Endometrium (tissue), 2 donors: ENCODE results near the gene APRT.
"Not testable (repeated sequence)": the region's sequence is repeated elsewhere in the genome, so short reads cannot be mapped to it uniquely, and the experiment has no call there.

Experiments used
- FAIRE-seq: peaks from 2 replicates; lab custom pipeline; 2012; peaks lifted over from hg19 to GRCh38; lab: Jason Lieb, UNC
- donor health status: control.
- donor health status: control.

Gene APRT

GRCh38 chr16:88772871-88773811 lies 38.6 kb downstream of the APRT start:
- FAIRE-seq = no peak

GRCh38 chr16:88771781-88772180 lies 39.9 kb downstream of the APRT start:
- FAIRE-seq = not testable (repeated sequence)

DNA sequence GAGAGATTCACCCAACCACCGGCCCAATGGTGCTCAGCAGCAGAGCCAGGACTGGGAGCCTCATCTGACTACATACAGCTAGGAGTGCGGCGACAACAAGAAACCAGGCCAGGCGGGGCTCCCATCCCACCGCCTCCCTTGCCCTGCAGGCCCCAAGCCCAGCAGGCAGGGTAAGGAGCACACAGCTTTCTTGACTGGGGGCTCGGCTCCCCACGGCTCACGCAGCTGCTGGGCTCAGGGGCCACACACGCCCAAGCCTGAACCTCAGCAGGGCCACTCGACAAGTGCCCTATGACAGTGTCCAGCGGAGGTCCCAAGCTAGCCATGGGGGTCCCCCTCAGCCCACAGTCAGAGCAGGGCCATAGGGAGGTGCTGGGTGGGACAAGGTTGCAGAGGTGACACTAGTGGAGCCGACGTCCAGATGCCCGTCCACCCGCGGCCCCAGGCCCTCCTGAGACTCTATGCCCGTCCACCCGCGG lies 40.4 kb downstream of the APRT start:
- no peak for FAIRE-seq

GRCh38 chr16:88770461-88771293 lies 41.1 kb downstream of the APRT start:
- FAIRE-seq = no peak

- no peak for FAIRE-seq
These were observed 41.9 kb downstream of the APRT start for GRCh38 chr16:88769617-88770460.

GRCh38 chr16:88768071-88768783 lies 43.5 kb downstream of the APRT start:
- no peak for FAIRE-seq

- no peak for FAIRE-seq
These were observed 44.1 kb downstream of the APRT start for GRCh38 chr16:88767546-88768070.

GRCh38 chr16:88766975-88767374 lies 44.8 kb downstream of the APRT start:
- FAIRE-seq = no peak

GRCh38 chr16:88764913-88765349 lies 46.8 kb downstream of the APRT start:
- no peak for FAIRE-seq

DNA sequence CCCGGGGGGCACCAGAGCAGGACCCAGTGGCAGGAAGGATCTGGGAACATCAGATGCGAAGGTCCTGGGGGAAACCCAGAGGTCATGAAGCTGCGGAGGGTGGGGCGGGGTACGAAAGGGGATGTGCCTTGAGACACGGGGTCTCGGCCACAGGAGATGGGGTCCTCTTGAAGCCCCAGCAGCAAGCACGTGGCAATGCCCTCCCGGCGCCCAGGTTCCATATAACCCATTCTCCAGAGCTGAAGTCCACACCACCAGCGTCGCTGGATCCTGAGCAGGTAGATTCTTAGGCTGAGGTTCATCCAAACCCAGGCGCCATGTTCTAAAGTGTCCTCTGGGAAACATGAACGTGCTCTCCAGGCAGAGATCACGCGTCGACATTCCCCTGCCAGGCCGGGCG lies 47.6 kb downstream of the APRT start:
- no peak for FAIRE-seq

DNA sequence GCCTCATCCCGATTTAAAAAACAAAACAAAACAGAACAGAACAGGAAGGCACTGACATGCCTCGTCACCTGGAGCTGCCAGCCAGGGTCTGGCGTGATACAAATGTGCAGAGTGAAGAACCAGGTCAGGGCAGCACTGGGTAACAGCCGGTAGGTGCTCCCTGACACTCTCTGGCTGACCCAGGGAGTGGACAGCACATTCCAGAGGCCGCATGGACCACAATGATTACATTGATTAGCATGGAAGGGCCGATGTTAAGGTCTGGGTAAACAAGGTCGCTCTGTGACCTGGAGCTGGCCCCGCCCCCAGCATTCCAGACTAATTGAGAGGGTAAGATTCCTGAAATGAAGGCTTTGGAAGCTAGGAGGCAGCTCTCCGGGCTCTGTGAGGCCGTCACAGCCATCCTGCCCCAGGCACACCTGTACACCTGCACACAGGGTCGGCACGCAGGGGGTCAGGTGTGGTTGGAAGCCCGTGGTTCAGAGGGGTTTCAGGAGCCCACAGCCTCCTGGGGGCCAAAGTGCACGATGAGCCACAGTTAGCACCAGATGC lies 48.1 kb downstream of the APRT start:
- FAIRE-seq = no peak

DNA sequence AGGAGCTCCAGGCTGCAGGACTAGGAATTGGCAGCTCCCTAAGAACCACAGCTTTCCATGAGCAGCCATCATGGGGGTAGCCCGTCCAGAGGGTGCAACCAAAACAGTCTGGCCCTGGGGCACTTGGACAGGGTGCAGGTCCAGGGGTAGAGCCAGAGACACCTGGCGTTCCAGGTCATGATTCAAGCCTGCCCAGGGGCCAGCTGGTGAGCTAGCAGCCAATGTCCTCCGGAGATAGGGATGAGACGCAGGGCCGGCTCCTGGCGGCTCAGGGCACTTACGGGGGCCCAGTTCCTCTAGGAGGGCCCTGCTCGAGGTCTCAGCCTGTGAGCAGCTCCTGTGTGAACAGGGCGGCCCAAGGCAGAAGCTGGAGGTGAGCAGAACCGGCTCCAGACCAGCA lies 48.8 kb downstream of the APRT start:
- FAIRE-seq = no peak

DNA sequence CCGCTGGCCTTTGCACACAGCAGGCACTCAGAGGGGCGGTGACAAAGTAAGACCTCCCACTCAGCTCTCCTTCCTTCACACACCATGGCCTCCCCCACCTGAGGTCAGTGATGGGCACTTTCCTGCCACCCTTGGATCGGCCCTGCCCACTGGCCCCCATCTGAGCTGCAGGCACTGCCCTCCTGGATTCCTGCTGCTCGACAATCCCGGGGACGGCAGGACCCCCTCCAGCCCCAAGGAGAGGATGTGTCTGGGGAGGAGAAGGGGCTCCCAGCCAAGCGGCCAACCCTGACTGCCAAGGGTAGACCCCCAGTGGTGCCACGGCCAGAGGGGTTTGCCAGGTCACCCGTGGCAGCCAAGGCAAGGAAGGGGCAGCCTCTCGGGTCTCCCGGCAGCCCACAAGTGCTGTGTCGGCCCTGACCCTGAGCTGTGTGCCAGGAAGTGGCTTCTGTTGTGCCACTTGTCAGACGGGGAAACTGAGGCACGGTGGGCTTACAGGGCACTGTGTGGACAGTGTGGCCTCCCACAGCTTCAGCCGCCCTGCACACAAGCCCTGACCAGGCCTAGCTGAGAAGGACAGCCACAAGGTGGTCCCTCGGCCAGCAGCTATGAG lies 49.4 kb downstream of the APRT start:
- FAIRE-seq = no peak

DNA sequence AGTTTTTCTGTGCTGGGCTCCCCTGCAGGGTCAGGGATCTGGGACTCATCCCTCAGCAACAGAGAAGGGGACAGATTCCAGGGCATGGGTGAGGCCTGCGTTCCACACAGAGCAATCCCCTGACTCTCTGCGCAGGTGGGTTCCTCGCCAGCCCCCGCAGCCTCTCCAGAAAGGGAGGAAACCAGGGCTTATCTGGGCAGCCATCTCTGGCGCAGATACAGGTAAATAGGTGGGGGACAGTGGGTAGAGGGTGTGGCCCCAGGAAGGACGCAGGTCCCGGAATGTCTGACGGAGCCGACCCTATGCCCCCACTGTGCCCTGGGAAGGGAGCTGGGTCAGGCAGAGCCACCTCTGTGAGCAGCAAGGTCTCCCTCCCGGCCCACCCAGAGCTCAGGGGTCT lies 49.9 kb downstream of the APRT start:
- no peak for FAIRE-seq

- FAIRE-seq = no peak
These were observed 50.6 kb downstream of the APRT start for GRCh38 chr16:88761143-88761534.

DNA sequence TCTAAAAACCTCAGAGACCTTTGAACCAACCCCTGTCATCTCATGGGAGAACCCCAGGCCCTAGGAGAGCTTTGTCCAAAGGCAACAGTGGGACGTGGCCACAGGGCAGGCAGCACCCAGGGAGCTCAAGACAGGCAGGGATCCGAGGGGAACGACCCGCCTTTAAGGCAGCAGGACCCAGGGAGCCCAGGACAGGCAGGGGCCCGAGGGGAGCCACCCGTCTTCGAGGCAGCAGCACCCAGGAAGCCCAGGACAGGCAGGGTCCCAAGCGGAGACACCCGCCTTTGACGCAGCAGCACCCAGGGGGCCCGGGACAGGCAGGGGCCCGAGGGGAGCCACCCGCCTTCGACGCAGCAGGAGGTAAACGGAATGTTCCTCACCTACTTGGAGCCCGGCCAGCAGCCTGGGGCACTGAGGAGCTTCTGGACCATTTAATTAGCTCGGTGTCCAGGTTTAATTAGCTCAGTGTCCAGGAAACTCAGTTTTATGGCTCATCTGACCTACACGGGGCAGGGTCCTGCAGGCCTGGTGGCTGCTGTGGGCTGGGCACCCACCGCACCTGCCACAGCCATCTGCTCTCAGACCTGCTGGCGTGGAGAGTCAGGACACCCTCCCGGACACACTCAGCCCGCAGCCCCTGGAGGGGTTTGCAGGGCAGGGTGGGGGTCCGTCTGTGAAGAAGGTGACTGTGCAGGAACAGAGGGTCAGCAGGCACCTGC lies 51.1 kb downstream of the APRT start:
- FAIRE-seq = no peak

DNA sequence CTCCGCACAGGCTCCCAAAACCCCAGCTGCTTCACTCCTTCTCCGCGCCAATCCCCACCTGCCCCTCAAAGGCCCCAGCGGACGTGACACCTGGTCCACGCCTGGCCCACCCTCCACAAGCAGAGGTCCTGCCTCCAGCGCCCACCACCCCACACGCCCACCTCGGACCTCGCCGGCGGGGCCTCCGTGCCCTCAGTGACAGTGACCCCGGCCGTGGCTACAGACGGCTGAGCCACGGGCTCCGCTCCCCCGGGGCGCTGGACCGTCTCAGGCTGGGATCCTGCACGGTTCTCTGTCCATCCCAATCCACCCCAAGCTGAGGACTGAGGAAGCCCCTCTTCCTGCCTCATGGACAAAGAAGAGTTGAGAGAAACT lies 51.8 kb downstream of the APRT start:
- no peak for FAIRE-seq
